C4-2B (cell line): Measurements from ENCODE around the gene TEX261.

Source experiments
- CTCF ChIP-seq: fragments of 450-650 bp; conservative IDR thresholded peaks from 2 replicates; pipeline ENCODE4 v1.5.1; 2017; ENCODE audit warnings: mild to moderate bottlenecking
- ZFX ChIP-seq: fragments of 450-650 bp; IDR thresholded peaks from 2 replicates; pipeline ENCODE4 v1.6.1; 2017

GRCh38 chr2:70947556-70948184 is 47.0 kb downstream of the TEX261 start:
- no peak for TF ChIP-seq CTCF
- TF ChIP-seq ZFX = no peak
